ENCODE results near the gene LZTR1.

LZTR1 gene

DNA sequence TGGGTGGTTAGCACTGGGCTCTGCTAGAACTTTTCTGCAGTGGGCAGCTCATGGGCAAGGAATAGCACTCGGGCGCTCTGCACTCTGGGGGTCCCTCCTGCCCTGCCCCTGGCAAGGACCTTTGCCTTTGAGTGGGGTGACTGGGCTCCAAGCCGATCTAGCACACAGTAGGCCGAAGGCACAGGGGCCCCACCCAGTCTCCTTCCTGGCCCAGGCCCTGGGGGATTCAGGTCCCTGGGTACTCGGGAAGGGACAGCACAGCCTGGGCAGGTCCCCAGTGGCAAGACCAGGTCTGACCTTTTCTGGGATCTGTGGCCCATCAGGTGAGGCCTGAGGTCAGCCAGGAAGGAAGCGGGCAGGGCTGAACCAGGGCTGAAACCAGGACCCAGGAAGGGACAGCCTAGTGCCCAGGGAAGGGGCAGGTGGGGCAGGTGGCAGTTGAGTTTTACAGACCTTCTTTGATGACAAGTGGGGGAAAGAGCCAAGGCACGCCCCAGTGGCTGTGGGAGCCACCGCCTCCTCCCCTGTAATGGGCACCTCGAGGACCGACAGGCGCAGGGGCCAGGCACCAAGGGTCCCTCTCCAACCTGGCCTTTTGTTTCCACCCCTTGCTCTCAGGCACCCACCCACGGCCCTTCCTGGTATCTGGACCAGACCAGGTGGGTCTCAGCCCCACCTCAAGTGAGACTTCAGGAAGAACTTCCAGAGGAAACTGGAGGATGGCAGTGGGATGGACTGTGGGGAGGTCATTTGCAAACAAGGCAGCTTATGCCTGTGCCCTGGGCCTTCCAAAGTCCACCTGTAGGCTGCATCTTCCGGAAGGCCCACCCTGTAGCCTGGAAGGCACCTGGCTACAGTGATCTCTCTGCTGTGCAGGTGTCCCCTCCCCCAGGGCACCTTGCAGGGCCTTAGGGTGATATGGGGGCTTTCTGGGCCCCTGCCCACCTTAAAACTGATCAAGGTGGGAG, 15.9 kb upstream of the LZTR1 start:
- no peak for DNase-seq (ENCODE audit: low read depth)

DNA sequence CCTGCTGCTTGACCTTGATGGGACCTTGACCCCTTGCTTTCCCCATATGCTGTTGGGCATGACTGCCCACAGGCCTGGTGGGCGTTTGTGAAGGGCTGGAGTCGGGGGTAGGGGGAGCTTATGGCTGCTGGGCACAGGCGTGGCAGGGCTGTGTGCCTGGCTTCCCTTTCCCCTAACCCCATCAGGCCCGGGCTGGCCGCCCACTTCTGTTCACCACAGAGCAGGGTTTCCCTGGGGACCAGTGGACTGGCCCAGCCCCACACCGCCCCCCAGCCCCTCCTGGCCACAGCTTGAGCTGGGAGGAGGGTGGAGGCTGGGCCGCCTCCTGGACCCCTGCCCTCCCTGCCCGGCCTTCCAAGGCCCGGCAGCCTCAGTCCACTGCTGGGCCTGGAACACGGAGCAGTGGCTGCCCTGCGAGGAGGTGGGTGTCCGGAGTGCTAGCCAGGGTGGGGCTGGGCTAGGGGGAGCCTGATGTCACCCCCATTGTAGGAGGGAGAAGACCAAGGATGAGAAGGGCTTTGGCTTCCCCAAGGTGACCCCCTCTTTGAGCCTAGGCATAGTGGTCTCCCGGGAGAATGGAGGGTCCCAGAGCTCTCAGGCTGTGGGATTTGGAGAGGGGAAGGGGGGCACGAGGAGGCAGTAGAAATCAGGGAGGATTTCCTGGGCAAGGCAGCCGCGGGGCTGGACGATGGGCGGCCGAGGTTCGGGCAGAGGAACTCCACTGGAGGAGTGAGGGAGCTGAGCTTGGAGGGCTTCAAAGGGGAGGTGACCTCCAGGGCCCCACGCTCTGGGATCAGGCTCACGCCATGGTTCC, 15.0 kb upstream of the LZTR1 start, which contains the start of gene AIFM3:
Gene AIFM3 (plus strand): TSS at position 373 of the 814 bp plus-strand sequence. CDS start 690 bp downstream, outside the sequence.
- DNase-seq (ENCODE audit: low read depth): no peak

DNA sequence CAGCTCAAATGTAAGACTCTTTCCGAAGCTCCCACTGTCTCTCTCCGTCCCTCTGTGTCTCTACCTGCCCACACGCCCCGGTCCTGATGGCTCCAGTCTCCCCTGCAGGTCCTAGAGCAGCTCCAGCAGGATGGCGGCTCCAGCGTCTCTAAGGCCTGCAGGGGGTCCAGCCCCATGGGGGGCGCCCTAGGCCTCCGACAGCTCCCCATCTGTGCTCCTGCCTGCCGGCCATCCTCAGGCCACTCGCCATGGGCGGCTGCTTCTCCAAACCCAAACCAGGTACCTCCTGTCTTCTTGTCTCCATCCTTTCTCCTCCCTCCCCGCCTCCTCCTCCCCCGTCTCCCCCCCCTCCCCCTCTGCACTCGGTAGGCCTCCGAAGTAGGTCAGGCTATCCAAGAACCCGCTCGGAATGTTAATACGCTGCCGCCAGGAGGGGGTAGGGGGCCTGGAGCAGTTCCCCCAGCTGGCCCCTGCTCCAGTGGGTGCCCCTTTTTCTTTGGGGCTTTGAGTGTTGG, 14.3 kb upstream of the LZTR1 start:
- no peak for DNase-seq (ENCODE audit: low read depth)

- no peak for DNase-seq (ENCODE audit: low read depth)
These were observed 13.7 kb upstream of the LZTR1 start for GRCh38 chr22:20968281-20968977.

DNA sequence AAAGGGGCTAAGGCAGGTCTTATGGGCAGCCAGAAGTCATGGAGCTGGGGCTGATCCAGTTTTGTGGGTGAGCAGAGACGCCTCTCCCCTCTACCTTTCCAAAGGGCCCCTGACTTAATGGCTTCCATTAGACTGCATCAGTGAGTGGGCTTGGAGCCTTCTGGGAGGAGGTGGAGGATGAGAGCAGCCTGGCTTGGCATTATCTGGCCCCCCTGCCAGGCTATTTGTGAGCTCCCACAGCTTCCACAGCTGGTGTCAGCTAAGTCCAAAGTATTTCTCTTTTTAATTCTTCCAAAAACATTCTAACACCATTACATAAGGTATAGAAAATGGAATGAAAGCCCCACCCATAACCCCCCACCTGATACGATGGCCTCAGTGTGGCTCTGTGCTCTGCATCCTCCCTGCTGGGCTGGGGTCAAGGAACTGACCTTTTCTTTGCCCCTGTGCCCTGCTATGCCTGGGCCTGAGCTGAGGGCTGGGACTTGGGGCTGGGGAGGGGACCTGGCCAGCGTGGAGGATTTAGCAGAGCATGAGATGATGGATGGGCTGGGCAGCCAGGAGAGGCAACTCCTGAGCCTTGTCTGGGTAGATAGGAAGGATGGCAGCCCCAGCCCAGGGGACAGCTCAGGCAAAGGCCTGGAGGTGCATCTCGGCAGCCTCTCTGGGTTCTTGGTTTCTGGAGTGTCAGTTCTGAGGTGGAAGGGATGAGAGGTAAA, 11.0 kb upstream of the LZTR1 start:
- no peak for DNase-seq (ENCODE audit: low read depth)

GRCh38 chr22:20972014-20972694, 9.9 kb upstream of the LZTR1 start:
- peak; percentile 71 for DNase-seq (ENCODE audit: low read depth)

GRCh38 chr22:20972933-20973577, 9.0 kb upstream of the LZTR1 start:
- DNase-seq (ENCODE audit: low read depth): no peak

DNA sequence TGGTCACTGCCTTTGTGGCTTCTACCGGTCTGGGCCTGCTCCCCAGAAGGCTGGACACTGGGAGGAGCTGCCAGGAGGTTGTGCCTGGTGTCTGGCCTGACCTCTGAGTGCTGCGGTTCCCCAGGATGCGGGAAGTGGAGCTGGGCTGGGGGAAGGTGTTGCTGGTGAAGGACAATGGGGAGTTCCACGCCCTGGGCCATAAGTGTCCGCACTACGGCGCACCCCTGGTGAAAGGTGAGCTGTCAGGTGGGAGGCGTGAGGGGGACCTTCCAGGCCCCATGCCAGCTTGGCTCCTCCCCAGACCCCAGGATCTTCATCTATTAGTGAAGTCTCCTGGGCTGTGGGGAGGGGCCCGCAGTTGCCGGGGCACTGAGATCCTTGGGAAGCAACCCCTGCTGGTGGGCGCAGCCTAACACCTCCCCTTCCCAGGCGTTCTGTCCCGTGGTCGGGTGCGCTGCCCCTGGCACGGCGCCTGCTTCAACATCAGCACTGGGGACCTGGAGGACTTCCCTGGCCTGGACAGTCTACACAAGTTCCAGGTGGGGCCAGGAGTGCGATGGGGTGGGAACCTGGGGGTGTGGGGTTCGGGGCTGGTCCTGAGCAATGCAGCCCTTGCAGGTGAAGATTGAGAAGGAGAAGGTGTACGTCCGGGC, 8.3 kb upstream of the LZTR1 start:
- no peak for DNase-seq (ENCODE audit: low read depth)

- DNase-seq (ENCODE audit: low read depth): no peak
These were observed 7.7 kb upstream of the LZTR1 start for GRCh38 chr22:20974336-20974955.

DNA sequence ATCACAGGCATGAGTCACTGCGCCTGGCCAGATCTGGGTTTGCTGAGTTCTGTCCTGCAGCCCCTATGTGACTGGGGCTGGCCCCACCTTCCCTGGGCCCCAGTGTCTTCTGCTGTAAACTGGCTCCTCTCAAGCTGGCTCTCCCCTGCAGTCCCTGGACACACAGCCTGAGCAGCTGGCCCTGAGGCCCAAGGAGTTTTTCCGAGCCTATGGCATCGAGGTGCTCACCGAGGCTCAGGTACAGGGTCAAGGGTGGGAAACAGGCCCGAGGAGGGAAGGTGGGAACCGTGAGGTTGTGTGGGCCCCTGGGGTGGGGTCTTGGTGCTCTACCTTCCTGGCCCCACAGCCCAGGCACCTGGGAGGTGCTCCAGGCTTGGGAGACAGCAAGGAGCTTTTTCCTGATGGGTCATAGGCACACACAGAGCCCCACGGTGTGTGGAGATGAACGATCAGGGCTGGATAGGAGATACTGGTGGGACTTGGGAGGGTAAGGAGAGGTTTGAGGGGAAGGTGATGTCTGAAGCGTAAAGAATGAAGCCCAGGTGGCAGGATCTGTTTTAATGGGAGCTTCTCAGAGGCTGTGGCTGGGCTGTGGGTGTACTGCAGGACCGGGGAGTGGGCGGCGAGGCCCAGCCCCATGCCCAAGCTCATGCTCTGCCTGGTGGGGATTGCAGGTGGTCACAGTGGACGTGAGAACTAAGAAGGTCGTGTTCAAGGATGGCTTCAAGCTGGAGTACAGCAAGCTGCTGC, 6.4 kb upstream of the LZTR1 start:
- DNase-seq (ENCODE audit: low read depth): no peak

DNA sequence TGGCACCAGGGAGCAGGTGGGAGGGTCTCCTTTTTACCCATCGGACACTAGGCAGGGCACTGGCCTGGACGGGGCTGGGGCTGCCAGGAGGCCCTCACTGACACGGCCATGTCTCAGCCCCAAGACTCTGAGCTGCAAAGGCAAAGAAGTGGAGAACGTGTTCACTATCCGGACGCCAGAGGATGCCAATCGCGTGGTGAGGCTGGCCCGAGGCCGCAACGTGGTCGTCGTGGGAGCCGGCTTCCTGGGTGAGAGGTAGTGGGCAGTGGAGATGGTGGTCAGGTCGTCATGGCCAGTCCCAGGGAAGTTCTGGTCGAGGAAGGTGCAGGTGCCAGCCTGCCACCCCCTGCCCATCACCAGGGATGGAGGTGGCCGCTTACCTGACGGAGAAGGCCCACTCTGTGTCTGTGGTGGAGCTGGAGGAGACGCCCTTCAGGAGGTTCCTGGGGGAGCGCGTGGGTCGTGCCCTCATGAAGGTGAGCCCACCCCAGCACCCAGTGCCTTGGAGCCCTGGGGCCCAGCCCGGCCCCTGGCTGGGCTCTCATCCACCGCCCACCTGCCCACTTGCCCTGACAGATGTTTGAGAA, 5.7 kb upstream of the LZTR1 start:
- no peak for DNase-seq (ENCODE audit: low read depth)

- DNase-seq (ENCODE audit: low read depth): no peak
These were observed 5.1 kb upstream of the LZTR1 start for GRCh38 chr22:20977019-20977418.

GRCh38 chr22:20977516-20978170, 4.5 kb upstream of the LZTR1 start:
- DNase-seq (ENCODE audit: low read depth): no peak

GRCh38 chr22:20978419-20978818, 3.7 kb upstream of the LZTR1 start:
- DNase-seq (ENCODE audit: low read depth): no peak

- peak; percentile 62 for DNase-seq (ENCODE audit: low read depth)
These were observed 2.8 kb upstream of the LZTR1 start for GRCh38 chr22:20979243-20979809.

DNA sequence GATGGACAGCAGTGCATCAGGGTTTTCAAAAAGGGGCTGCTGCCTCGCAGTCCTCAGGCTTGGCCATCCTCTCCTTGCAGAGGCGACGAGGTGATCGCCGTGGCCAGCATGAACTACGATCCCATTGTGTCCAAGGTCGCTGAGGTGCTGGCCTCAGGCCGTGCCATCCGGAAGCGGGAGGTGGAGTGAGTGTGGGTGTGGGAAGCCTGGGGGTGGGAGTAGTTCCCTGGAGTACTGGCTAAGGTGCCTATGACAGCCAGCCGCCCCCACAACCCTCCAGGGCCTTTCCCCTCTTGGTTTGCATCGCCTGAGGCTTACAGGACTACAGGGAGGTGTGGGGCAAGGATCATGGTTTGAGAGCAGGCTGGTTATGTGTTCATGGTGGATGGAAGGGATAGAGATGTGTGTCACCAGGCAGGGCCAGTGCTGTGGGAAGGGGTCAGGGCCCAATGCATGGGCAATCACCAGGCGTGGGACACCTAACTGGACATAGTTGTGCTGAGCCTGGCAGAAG, 2.1 kb upstream of the LZTR1 start:
- DNase-seq (ENCODE audit: low read depth): no peak

DNA sequence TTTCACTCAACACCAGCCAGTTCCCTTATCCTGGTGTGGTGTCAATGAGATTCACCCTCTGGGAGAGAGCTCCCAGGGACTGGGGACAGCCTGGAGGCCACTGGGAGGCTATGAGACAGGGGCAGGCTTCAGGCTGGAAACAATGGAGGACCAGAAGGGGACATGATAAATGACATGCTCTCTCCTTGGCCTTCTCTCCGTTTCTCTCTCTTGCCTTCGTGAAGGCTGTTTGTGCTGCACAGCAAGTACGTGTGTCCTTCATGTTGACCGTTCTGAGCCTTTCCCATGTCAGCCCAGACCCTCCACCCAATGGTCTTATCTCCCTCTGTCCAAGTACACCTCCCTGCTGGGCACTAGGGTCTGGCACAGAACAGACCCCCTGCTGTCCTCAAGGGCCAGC, 1.6 kb upstream of the LZTR1 start:
- no peak for DNase-seq (ENCODE audit: low read depth)

All from EH (cell line).